Natural killer cell (primary cell): Measurements from ENCODE around the gene FOXJ3. TPM values are rescaled to one million over a fixed set of nuclear protein-coding genes. Genes with fewer than 3 reads are reported as not detected.
A peak's percentile ranks its signal among the peaks of the same experiment; 100 is the strongest.

Experiments used
- ATAC-seq, 3 donors: fragments of 150-1000 bp in 2 of 3; fragments of 200-7000 bp in 1 of 3; cut with Tn5 transposase; 1 replicate in 1 of 3; 2 replicates in 2 of 3; pipeline ENCODE4 v1.10.0; 2021; ENCODE audit warnings: mild to moderate bottlenecking in 2 of 3, moderate library complexity in 2 of 3
- DNase-seq, 2 donors: peaks; one replicate each; pipeline versions ENCODE4 v3.0.0 to v3.0.0-alpha.2; 2013 to 2021; ENCODE audit warnings: mixed read lengths in 1 of 2
- H3K27ac ChIP-seq: one replicate; pipeline ENCODE4 v1.5.1; 2013; ENCODE audit warnings: mild to moderate bottlenecking, low read length
- H3K27me3 ChIP-seq: one replicate; pipeline ENCODE4 v1.6.1; 2013; ENCODE audit warnings: low read length; ENCODE audit not compliant: control insufficient read depth, insufficient read depth
- H3K36me3 ChIP-seq: one replicate; pipeline ENCODE4 v1.6.1; 2013; ENCODE audit warnings: low read length; ENCODE audit not compliant: control insufficient read depth, insufficient read depth
- H3K4me1 ChIP-seq: one replicate; pipeline ENCODE4 v1.6.1; 2013; ENCODE audit warnings: low read length; ENCODE audit not compliant: control insufficient read depth, insufficient read depth
- H3K4me3 ChIP-seq: one replicate; pipeline ENCODE4 v1.5.1; 2013; ENCODE audit warnings: low read length
- H3K9me3 ChIP-seq: one replicate; pipeline ENCODE4 v1.6.1; 2013; ENCODE audit warnings: low read length; ENCODE audit not compliant: control insufficient read depth, insufficient read depth
- H3K27ac Mint-ChIP-seq, 2 donors: one replicate each; pipeline ENCODE4 v1.8.0; 2022; ENCODE audit warnings: mild to moderate bottlenecking in 2 of 2, mixed read lengths in 2 of 2, moderate library complexity in 1 of 2
- H3K27me3 Mint-ChIP-seq, 2 donors: one replicate each; pipeline ENCODE4 v1.8.0; 2022; ENCODE audit warnings: low read depth in 2 of 2, mixed read lengths in 2 of 2
- H3K36me3 Mint-ChIP-seq: one replicate; pipeline ENCODE4 v1.8.0; 2022; ENCODE audit warnings: mixed read lengths
- H3K4me1 Mint-ChIP-seq, 2 donors: one replicate each; pipeline ENCODE4 v1.8.0; 2022; ENCODE audit warnings: mixed read lengths in 2 of 2
- H3K4me3 Mint-ChIP-seq: one replicate; pipeline ENCODE4 v1.8.0; 2022; ENCODE audit warnings: mild to moderate bottlenecking, moderate library complexity, mixed read lengths
- H3K9me3 Mint-ChIP-seq, 2 donors: one replicate each; pipeline ENCODE4 v1.8.0; 2022; ENCODE audit warnings: mixed read lengths in 2 of 2
- CTCF ChIP-seq: fragments of 200-600 bp; IDR thresholded peaks from one replicate; pipeline ENCODE4 v1.8.0; 2022; ENCODE audit warnings: antibody characterized with exemption
- WGBS: methylation state at CpG from one replicate; pipeline ENCODE4 v1.1.7; 2013; ENCODE audit warnings: missing lambda C conversion rate; ENCODE audit not compliant: insufficient coverage; 5-methylcytosine and 5-hydroxymethylcytosine counted together
- intact Hi-C: fragments of 100-400 bp; cut with micrococcal nuclease; formaldehyde crosslinking; loops from one replicate; pipeline ENCODE4 v1.14.2; 2022
- total RNA-seq, 4 donors: library from RNA; stranded (reverse); fragments of 120-200 nt in 1 of 4; gene quantifications; one replicate each; pipeline versions ENCODE4 v1.2.3 to v1.2.4, GENCODE V29; 2013 to 2022

The FOXJ3 gene
- total RNA-seq, 3 donors from 2014 or later (not counting 1 experiment from before 2014, with no cell fraction given), result 81.9 to 93.8 (median 82.5) TPM

GRCh38 chr1:42282867-42283583 lies 52.0 kb downstream of the FOXJ3 start:
- H3K4me3 Mint-ChIP-seq, result no peak overlapping the region
- WGBS, result 91% methylated on average over 4 of the region's 5 CpGs
- H3K27me3 Mint-ChIP-seq, result no peaks in the 10 kb centered on the region
- H3K4me1 Mint-ChIP-seq, result peaks cover 60 to 63% of the 10 kb centered on the region in 2 donors
- no peaks in the 10 kb centered on the region for H3K4me1 ChIP-seq
- peaks cover 1% of the 10 kb centered on the region for H3K36me3 ChIP-seq
- H3K9me3 ChIP-seq, result no peaks in the 10 kb centered on the region
- H3K9me3 Mint-ChIP-seq, result no peaks in the 10 kb centered on the region
- H3K4me3 ChIP-seq, result no peak overlapping the region
- H3K27ac Mint-ChIP-seq, result peak overlapping the region in 1 of 2 donors; percentile 32
- ATAC-seq, result peak in 1 of 3 donors; percentile 21
- no peak overlapping the region for H3K27ac ChIP-seq
- no peaks in the 10 kb centered on the region for H3K27me3 ChIP-seq
- DNase-seq, result no peak
- no peaks in the 10 kb centered on the region for H3K36me3 Mint-ChIP-seq
- no peak for TF ChIP-seq CTCF
- intact Hi-C loops, result no loop called here

- no CpG with 5 or more reads among the region's 2 CpGs for WGBS
- Mint-ChIP-seq H3K4me3 (no peak overlapping the region), H3K27ac (peak overlapping the region in 1 of 2 donors; percentile 32), H3K9me3 (no peaks in the 10 kb centered on the region), H3K27me3 (no peaks in the 10 kb centered on the region), H3K36me3 (no peaks in the 10 kb centered on the region), H3K4me1 (peaks cover 55 to 65% of the 10 kb centered on the region in 2 donors)
- DNase-seq, result no peak
- Histone ChIP-seq H3K36me3 (peaks cover 4% of the 10 kb centered on the region), H3K27ac (no peak overlapping the region), H3K9me3 (no peaks in the 10 kb centered on the region), H3K4me3 (no peak overlapping the region), H3K27me3 (no peaks in the 10 kb centered on the region), H3K4me1 (no peaks in the 10 kb centered on the region)
- intact Hi-C loops, result no loop called here
- ATAC-seq, result no peak
- no peak for TF ChIP-seq CTCF
These were observed 52.9 kb downstream of the FOXJ3 start for GRCh38 chr1:42282024-42282579.

- Mint-ChIP-seq H3K27ac (peak overlapping the region in 1 of 2 donors; percentile 39), H3K9me3 (no peaks in the 10 kb centered on the region), H3K4me1 (peaks cover 55 to 64% of the 10 kb centered on the region in 2 donors), H3K4me3 (no peak overlapping the region), H3K27me3 (no peaks in the 10 kb centered on the region), H3K36me3 (no peaks in the 10 kb centered on the region)
- H3K36me3 ChIP-seq, result peaks cover 8% of the 10 kb centered on the region
- no peaks in the 10 kb centered on the region for H3K9me3 ChIP-seq
- no peak overlapping the region for H3K4me3 ChIP-seq
- no peak overlapping the region for H3K27ac ChIP-seq
- ATAC-seq (no peak), DNase-seq (no peak)
- H3K4me1 ChIP-seq, result no peaks in the 10 kb centered on the region
- no peaks in the 10 kb centered on the region for H3K27me3 ChIP-seq
- intact Hi-C loops, result no loop called here
- TF ChIP-seq CTCF, result no peak
- WGBS, result no CpG with 5 or more reads among the region's 1 CpG
These were observed 54.2 kb downstream of the FOXJ3 start for GRCh38 chr1:42280821-42281220.
